Measurements from ENCODE around the gene TMSB15B. TPM values are rescaled to one million over a fixed set of nuclear protein-coding genes. Genes with fewer than 3 reads are reported as not detected.
"Not testable (repeated sequence)": the region's sequence is repeated elsewhere in the genome, so short reads cannot be mapped to it uniquely, and the experiment has no call there.

Gene TMSB15B
- total RNA-seq (6.6 and 6.8 TPM in 2 replicates), polyA plus RNA-seq (14.3 and 18.2 TPM in 2 replicates)

- not testable (repeated sequence) for H4K20me1 ChIP-seq (ENCODE audit: insufficient read depth, poor library complexity, severe bottlenecking); H3K36me3 ChIP-seq (replicated peaks; ENCODE audit: insufficient read depth, low read depth); H3K27ac ChIP-seq; H3K79me2 ChIP-seq; H3K9me3 ChIP-seq (ENCODE audit: low read depth); H3K4me1 ChIP-seq (ENCODE audit: insufficient read depth); H2AFZ ChIP-seq; DNase-seq (ENCODE audit: low spot score); H3K27me3 ChIP-seq; H3K4me2 ChIP-seq; H3K4me3 ChIP-seq; H3K9me2 ChIP-seq (replicated peaks; ENCODE audit: insufficient read depth)
- no CpG with 5 or more reads among the region's 55 CpGs for WGBS (ENCODE audit: low lambda C conversion rate, missing lambda C conversion rate)
Observed at GRCh38 chrX:103962411-103963278, at the start of gene TMSB15B. TMSB15B (plus strand) TSS chrX:103962627.

DNA sequence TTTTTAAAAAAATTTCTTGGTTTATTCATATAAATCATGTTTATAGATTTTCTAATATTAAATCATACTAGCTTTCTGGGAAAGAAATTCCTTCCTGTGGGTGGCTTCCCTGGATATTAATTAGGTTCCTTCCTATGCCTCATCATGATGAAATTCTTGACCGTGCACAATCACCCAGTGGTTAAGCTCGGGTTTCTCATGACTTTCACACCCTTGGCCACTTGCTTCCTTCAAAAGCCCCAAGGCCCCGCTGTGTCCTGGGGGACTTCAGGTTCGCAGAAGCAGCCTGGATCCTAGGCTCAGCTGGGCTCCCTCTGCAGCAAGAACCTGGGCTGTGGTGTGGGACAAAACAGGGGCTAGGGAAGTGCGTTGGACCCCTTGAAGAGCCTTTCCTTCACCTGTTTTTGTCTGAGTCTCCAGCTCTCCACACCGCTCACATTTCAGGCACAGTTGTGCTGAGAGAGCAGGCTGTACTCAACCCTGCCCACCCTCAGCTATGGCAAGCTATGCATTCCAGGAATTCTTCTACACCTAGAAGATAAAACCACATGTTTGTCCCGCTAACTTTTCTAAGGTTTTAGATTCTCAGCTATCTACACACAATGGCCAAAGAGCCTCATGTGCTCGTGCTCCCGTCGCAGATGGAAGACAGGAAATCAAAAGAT is 48.9 kb upstream of the TMSB15B start:
- Histone ChIP-seq H4K20me1 (ENCODE audit: insufficient read depth, poor library complexity, severe bottlenecking) (no peaks in the 10 kb centered on the region), H3K4me1 (ENCODE audit: insufficient read depth) (no peaks in the 10 kb centered on the region), H3K9me3 (ENCODE audit: low read depth) (no peaks in the 10 kb centered on the region), H3K4me2 (no peak overlapping the region), H3K79me2 (no peaks in the 10 kb centered on the region), H3K27me3 (no peaks in the 10 kb centered on the region), H3K27ac (no peak overlapping the region), H3K9me2 (replicated peaks; ENCODE audit: insufficient read depth) (no peaks in the 10 kb centered on the region), H3K36me3 (replicated peaks; ENCODE audit: insufficient read depth, low read depth) (no peaks in the 10 kb centered on the region), H3K4me3 (no peak overlapping the region), H2AFZ (no peak overlapping the region)
- WGBS (ENCODE audit: low lambda C conversion rate, missing lambda C conversion rate): 65% methylated on average over 10 of the region's 10 CpGs
- no peak for DNase-seq (ENCODE audit: low spot score)
- TF ChIP-seq, protein P1, sequence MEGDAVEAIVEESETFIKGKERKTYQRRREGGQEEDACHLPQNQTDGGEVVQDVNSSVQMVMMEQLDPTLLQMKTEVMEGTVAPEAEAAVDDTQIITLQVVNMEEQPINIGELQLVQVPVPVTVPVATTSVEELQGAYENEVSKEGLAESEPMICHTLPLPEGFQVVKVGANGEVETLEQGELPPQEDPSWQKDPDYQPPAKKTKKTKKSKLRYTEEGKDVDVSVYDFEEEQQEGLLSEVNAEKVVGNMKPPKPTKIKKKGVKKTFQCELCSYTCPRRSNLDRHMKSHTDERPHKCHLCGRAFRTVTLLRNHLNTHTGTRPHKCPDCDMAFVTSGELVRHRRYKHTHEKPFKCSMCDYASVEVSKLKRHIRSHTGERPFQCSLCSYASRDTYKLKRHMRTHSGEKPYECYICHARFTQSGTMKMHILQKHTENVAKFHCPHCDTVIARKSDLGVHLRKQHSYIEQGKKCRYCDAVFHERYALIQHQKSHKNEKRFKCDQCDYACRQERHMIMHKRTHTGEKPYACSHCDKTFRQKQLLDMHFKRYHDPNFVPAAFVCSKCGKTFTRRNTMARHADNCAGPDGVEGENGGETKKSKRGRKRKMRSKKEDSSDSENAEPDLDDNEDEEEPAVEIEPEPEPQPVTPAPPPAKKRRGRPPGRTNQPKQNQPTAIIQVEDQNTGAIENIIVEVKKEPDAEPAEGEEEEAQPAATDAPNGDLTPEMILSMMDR (IDR thresholded peaks at IDR 0.05; ENCODE audit: poor library complexity): no peak
- no peak for TF ChIP-seq EZH2phosphoT487 (IDR thresholded peaks at IDR 0.05; ENCODE audit: low read depth, severe bottlenecking, unreplicated experiment)
- TF ChIP-seq EZH2 (IDR thresholded peaks at IDR 0.05; ENCODE audit: borderline replicate concordance): no peak

GRCh38 chrX:103918050-103918449 is 44.4 kb upstream of the TMSB15B start:
- Histone ChIP-seq H3K9me2 (replicated peaks; ENCODE audit: insufficient read depth) (no peaks in the 10 kb centered on the region), H3K9me3 (ENCODE audit: low read depth) (no peaks in the 10 kb centered on the region), H3K36me3 (replicated peaks; ENCODE audit: insufficient read depth, low read depth) (no peaks in the 10 kb centered on the region), H4K20me1 (ENCODE audit: insufficient read depth, poor library complexity, severe bottlenecking) (no peaks in the 10 kb centered on the region), H3K4me1 (ENCODE audit: insufficient read depth) (no peaks in the 10 kb centered on the region), H3K27me3 (no peaks in the 10 kb centered on the region), H3K79me2 (no peaks in the 10 kb centered on the region), H3K27ac (peak overlapping the region; percentile 91), H3K4me2 (peak overlapping the region; percentile 85), H3K4me3 (peak overlapping the region; percentile 79), H2AFZ (peak overlapping the region; percentile 92)
- peak; percentile 71 for DNase-seq (ENCODE audit: low spot score)
- TF ChIP-seq, protein P1 (IDR thresholded peaks at IDR 0.05; ENCODE audit: poor library complexity): peak; percentile 52
- no peak for TF ChIP-seq EZH2phosphoT487 (IDR thresholded peaks at IDR 0.05; ENCODE audit: low read depth, severe bottlenecking, unreplicated experiment)
- 25% methylated on average over 18 of the region's 18 CpGs for WGBS (ENCODE audit: low lambda C conversion rate, missing lambda C conversion rate)
